Testis (tissue), 3 donors: Measurements from ENCODE around the gene COPG2. TPM values are rescaled to one million over a fixed set of nuclear protein-coding genes. Genes with fewer than 3 reads are reported as not detected.

Experiments
- DNase-seq: peaks from one replicate; pipeline ENCODE4 v3.0.0-alpha.2; 2019
- H3K27ac ChIP-seq, 2 donors: fragments of 200-600 bp; sonication (generic); one replicate each; pipeline ENCODE4 v1.5.1; 2019
- H3K27me3 ChIP-seq: fragments of 200-600 bp; sonication (generic); one replicate; pipeline ENCODE4 v1.5.1; 2019
- H3K36me3 ChIP-seq: fragments of 200-600 bp; sonication (generic); one replicate; pipeline ENCODE4 v1.5.1; 2017; ENCODE audit warnings: low read depth; ENCODE audit errors: missing control alignments
- H3K4me1 ChIP-seq: fragments of 200-600 bp; sonication (generic); one replicate; pipeline ENCODE4 v1.5.1; 2019
- H3K4me3 ChIP-seq, 2 donors: fragments of 200-600 bp; sonication (generic); one replicate each; pipeline ENCODE4 v1.5.1; 2017 to 2019
- H3K9me3 ChIP-seq: fragments of 200-600 bp; sonication (generic); one replicate; pipeline ENCODE4 v1.5.1; 2017
- CTCF ChIP-seq, 3 experiments: fragments of 450-650 bp in 2 of 3; fragments of 200-600 bp in 1 of 3; sonication (generic) in 1 of 3; IDR thresholded peaks; one replicate each; pipeline ENCODE4 v1.5.1; 2016 to 2019; ENCODE audit warnings: antibody characterized with exemption in 3 of 3, mild to moderate bottlenecking in 2 of 3, moderate library complexity in 1 of 3
- POLR2A ChIP-seq: fragments of 450-650 bp; IDR thresholded peaks from one replicate; pipeline ENCODE4 v1.6.1; 2017; ENCODE audit warnings: antibody characterized with exemption, mild to moderate bottlenecking, moderate library complexity
- WGBS, 2 donors: methylation state at CpG; one replicate each; pipeline ENCODE4 v1.1.5; 2018; 5-methylcytosine and 5-hydroxymethylcytosine counted together
- intact Hi-C: fragments of 100-400 bp; cut with DNase I; formaldehyde crosslinking; loops from one replicate; pipeline ENCODE4 v1.15.1; 2023; ENCODE audit warnings: low total_unique reads
- polyA plus RNA-seq: library from polyadenylated mRNA; stranded (reverse); fragments of 350-450 nt; fragmentation: Illumina TruSeq; extraction: RNeasy Lipid Tissue Mini Kit (QIAGEN cat#74804); gene quantifications from one replicate; pipeline ENCODE4 v1.2.3, GENCODE V29; 2014; ENCODE audit warnings: low read depth, low replicate concordance; ENCODE audit not compliant: insufficient read depth
- total RNA-seq, 2 donors: library from RNA; depleted of rRNA; stranded (reverse); fragments of >200 nt; gene quantifications; one replicate each; pipeline ENCODE4 v1.2.3, GENCODE V29; 2016

COPG2 gene
- total and polyA plus RNA-seq, 3 donors from 2014 or later: 41.8 to 51.0 (median 44.2) TPM

- no peaks in the 10 kb centered on the region for H3K9me3 ChIP-seq
- H3K27ac ChIP-seq: no peak overlapping the region
- H3K4me1 ChIP-seq: peaks cover 4% of the 10 kb centered on the region
- no peaks in the 10 kb centered on the region for H3K36me3 ChIP-seq
- H3K27me3 ChIP-seq: no peaks in the 10 kb centered on the region
- H3K4me3 ChIP-seq: no peak overlapping the region
- intact Hi-C loops: no loop called here
- DNase-seq: no peak
- TF ChIP-seq POLR2A: no peak
- TF ChIP-seq CTCF (IDR thresholded peaks at IDR 0.05): no peak
Measured at GRCh38 chr7:130632111-130632510, 36.4 kb downstream of the COPG2 start.

- intact Hi-C loops: no loop called here
- Histone ChIP-seq H3K36me3 (no peaks in the 10 kb centered on the region), H3K4me1 (peaks cover 5% of the 10 kb centered on the region), H3K27ac (no peak overlapping the region), H3K9me3 (no peaks in the 10 kb centered on the region), H3K27me3 (no peaks in the 10 kb centered on the region), H3K4me3 (no peak overlapping the region)
- WGBS, 2 donors: 96 to 100% methylated on average over 1 of the region's 1 CpG
- DNase-seq: no peak
- no peak for TF ChIP-seq CTCF (IDR thresholded peaks at IDR 0.05)
- TF ChIP-seq POLR2A: no peak
Measured at GRCh38 chr7:130628901-130629300, 39.6 kb downstream of the COPG2 start.

- H3K36me3 ChIP-seq: no peaks in the 10 kb centered on the region
- TF ChIP-seq CTCF (IDR thresholded peaks at IDR 0.05) (no peak), POLR2A (no peak)
- no peak for DNase-seq
- WGBS, 2 donors: 84 to 89% methylated on average over 4 of the region's 4 CpGs
- H3K27me3 ChIP-seq: no peaks in the 10 kb centered on the region
- H3K4me1 ChIP-seq: peaks cover 5% of the 10 kb centered on the region
- H3K4me3 ChIP-seq: no peak overlapping the region
- intact Hi-C loops: no loop called here
- no peaks in the 10 kb centered on the region for H3K9me3 ChIP-seq
- H3K27ac ChIP-seq: no peak overlapping the region
Measured at GRCh38 chr7:130627775-130628174, 40.8 kb downstream of the COPG2 start.

- no peak overlapping the region for H3K4me3 ChIP-seq
- H3K4me1 ChIP-seq: peaks cover 5% of the 10 kb centered on the region
- intact Hi-C loops: no loop called here
- H3K36me3 ChIP-seq: no peaks in the 10 kb centered on the region
- H3K9me3 ChIP-seq: no peaks in the 10 kb centered on the region
- H3K27me3 ChIP-seq: no peaks in the 10 kb centered on the region
- no peak for TF ChIP-seq CTCF (IDR thresholded peaks at IDR 0.05)
- no peak for TF ChIP-seq POLR2A
- no peak for DNase-seq
- no peak overlapping the region for H3K27ac ChIP-seq
- 91 to 95% methylated on average over 2 of the region's 2 CpGs for WGBS, 2 donors
Measured at GRCh38 chr7:130622866-130623265, 45.7 kb downstream of the COPG2 start.

- no peak overlapping the region for H3K27ac ChIP-seq
Measured at GRCh38 chr7:130615583-130615982, 53.0 kb downstream of the COPG2 start.

More at GRCh38 chr7:130615583-130615982, 53.0 kb downstream of the COPG2 start:
- Histone ChIP-seq H3K9me3 (no peaks in the 10 kb centered on the region), H3K27me3 (no peaks in the 10 kb centered on the region), H3K4me3 (no peak overlapping the region), H3K36me3 (no peaks in the 10 kb centered on the region), H3K4me1 (no peaks in the 10 kb centered on the region)
- WGBS, 2 donors: 54 to 86% methylated on average over 2 of the region's 2 CpGs
- intact Hi-C loops: no loop called here
- DNase-seq: peak; percentile 21
- TF ChIP-seq CTCF (IDR thresholded peaks at IDR 0.05) (no peak), POLR2A (no peak)
